B cell (primary cell): ENCODE measurements around the gene STX17. TPM values are rescaled to one million over a fixed set of nuclear protein-coding genes. Genes with fewer than 3 reads are reported as not detected.

Experiments used
- ATAC-seq: fragments of 200-7000 bp; cut with Tn5 transposase; one replicate; pipeline ENCODE4 v1.10.0; 2021; ENCODE audit warnings: low read depth, mild to moderate bottlenecking, moderate number of reproducible peaks, moderate library complexity
- CTCF ChIA-PET: fragments of 350-600 bp; sonication (Branson Sonifier 250); formaldehyde crosslinking; loops from one replicate; lab custom pipeline; 2021; ENCODE audit warnings: antibody characterized with exemption, inconsistent platforms; lab: Charles Lee
- POLR2A ChIA-PET: fragments of 350-600 bp; sonication (Branson Sonifier 250); formaldehyde crosslinking; loops from one replicate; lab custom pipeline; 2021; ENCODE audit warnings: antibody characterized with exemption; lab: Charles Lee
- DNase-seq: peaks from one replicate; pipeline ENCODE4 v3.0.0; 2013
- H2AFZ ChIP-seq: 2 replicates; pipeline ENCODE4 v1.6.1; 2012; ENCODE audit warnings: mild to moderate bottlenecking, low read depth, low read length; ENCODE audit not compliant: insufficient read depth, poor library complexity, severe bottlenecking
- H3K27ac ChIP-seq, 2 donors: 1 replicate in 1 of 2; 2 replicates in 1 of 2; pipeline ENCODE4 v1.5.1; 2012 to 2013; ENCODE audit warnings: low read length in 2 of 2, mild to moderate bottlenecking in 2 of 2, moderate library complexity in 1 of 2
- H3K27me3 ChIP-seq, 4 experiments: fragments of 200-600 bp in 1 of 4; sonication (generic) in 1 of 4; replicated peaks in 1 of 4; 1 replicate in 2 of 4; 2 replicates in 2 of 4; pipeline versions ENCODE4 v1.6.1 to v1.7.0; 2013 to 2016; ENCODE audit warnings: low read length in 3 of 4, mild to moderate bottlenecking in 2 of 4, mixed read lengths in 1 of 4, moderate library complexity in 1 of 4; ENCODE audit not compliant: insufficient read depth in 4 of 4, control insufficient read depth in 3 of 4; ENCODE audit errors: control extremely low read depth in 1 of 4
- H3K36me3 ChIP-seq, 2 experiments: replicated peaks in 1 of 2; 1 replicate in 1 of 2; 2 replicates in 1 of 2; pipeline versions ENCODE4 v1.6.1 to v1.7.1; 2013; ENCODE audit warnings: low read length in 1 of 2; ENCODE audit not compliant: insufficient read depth in 2 of 2, control insufficient read depth in 1 of 2; ENCODE audit errors: control extremely low read depth in 1 of 2, extremely low read depth in 1 of 2
- H3K4me1 ChIP-seq, 2 donors: fragments of 200-600 bp in 1 of 2; sonication (generic) in 1 of 2; 1 replicate in 1 of 2; 2 replicates in 1 of 2; pipeline versions ENCODE4 v1.5.1 to v1.6.1; 2013 to 2017; ENCODE audit warnings: low read length in 2 of 2; ENCODE audit not compliant: control insufficient read depth in 2 of 2, insufficient read depth in 2 of 2
- H3K4me2 ChIP-seq: replicated peaks from 2 replicates; pipeline ENCODE3; 2012; ENCODE audit warnings: mild to moderate bottlenecking, low read depth, low read length; ENCODE audit not compliant: poor library complexity, severe bottlenecking
- H3K4me3 ChIP-seq, 5 experiments: fragments of 200-600 bp in 1 of 5; sonication (generic) in 1 of 5; 1 replicate in 3 of 5; 2 replicates in 2 of 5; pipeline versions ENCODE4 v1.5.1 to v1.7.0; 2011 to 2016; ENCODE audit warnings: low read length in 4 of 5, mild to moderate bottlenecking in 4 of 5, low read depth in 2 of 5, control low read depth in 1 of 5, moderate library complexity in 1 of 5; ENCODE audit not compliant: insufficient read depth in 1 of 5; ENCODE audit errors: control extremely low read depth in 1 of 5, extremely low read depth in 1 of 5
- H3K79me2 ChIP-seq: fragments of 200-600 bp; sonication (generic); one replicate; pipeline ENCODE4 v1.6.0; 2016; ENCODE audit warnings: low read length; ENCODE audit not compliant: control insufficient read depth, insufficient read depth
- H3K9ac ChIP-seq: fragments of 200-600 bp; sonication (generic); 2 replicates; pipeline ENCODE4 v1.6.1; 2017; ENCODE audit warnings: mild to moderate bottlenecking, low read length, moderate library complexity
- H3K9me3 ChIP-seq, 3 donors: one replicate each; pipeline versions ENCODE4 v1.6.1 to v1.7.1; 2013; ENCODE audit warnings: low read length in 2 of 3; ENCODE audit not compliant: control insufficient read depth in 2 of 3, insufficient read depth in 1 of 3; ENCODE audit errors: control extremely low read depth in 1 of 3
- H4K20me1 ChIP-seq: 2 replicates; pipeline ENCODE4 v1.6.0; 2012; ENCODE audit warnings: mild to moderate bottlenecking, low read length; ENCODE audit not compliant: insufficient read depth, control insufficient read depth, poor library complexity, severe bottlenecking
- H3K27ac Mint-ChIP-seq: one replicate; pipeline ENCODE4 v1.8.0; 2021; ENCODE audit warnings: mixed read lengths
- H3K27me3 Mint-ChIP-seq: one replicate; pipeline ENCODE4 v1.8.0; 2021; ENCODE audit warnings: mixed read lengths
- H3K4me1 Mint-ChIP-seq: one replicate; pipeline ENCODE4 v1.8.0; 2021; ENCODE audit warnings: mixed read lengths
- H3K4me3 Mint-ChIP-seq: one replicate; pipeline ENCODE4 v1.8.0; 2021; ENCODE audit warnings: mixed read lengths
- H3K9me3 Mint-ChIP-seq: one replicate; pipeline ENCODE4 v1.8.0; 2022; ENCODE audit warnings: mixed read lengths; ENCODE audit not compliant: insufficient read depth
- CTCF ChIP-seq: fragments of 200-600 bp; IDR thresholded peaks from one replicate; pipeline ENCODE4 v1.8.0; 2022; ENCODE audit warnings: antibody characterized with exemption, mild to moderate bottlenecking
- EZH2 ChIP-seq: IDR thresholded peaks from 2 replicates; pipeline ENCODE4 v1.6.1; 2012; ENCODE audit warnings: borderline replicate concordance, low read depth, mild to moderate bottlenecking, moderate library complexity, low read length; ENCODE audit not compliant: insufficient read depth, poor library complexity, severe bottlenecking
- WGBS: methylation state at CpG from one replicate; pipeline ENCODE4 v1.1.5; 2013; ENCODE audit warnings: missing lambda C conversion rate; ENCODE audit not compliant: insufficient coverage; 5-methylcytosine and 5-hydroxymethylcytosine counted together
- intact Hi-C: fragments of 100-400 bp; cut with micrococcal nuclease; formaldehyde crosslinking; loops from one replicate; pipeline ENCODE4 v1.10.0; 2022
- polyA plus RNA-seq: library from polyadenylated mRNA; depleted of rRNA; stranded (reverse); fragments of >200 nt; gene quantifications from 2 replicates; pipeline ENCODE4 v1.2.3, GENCODE V29; 2012
- total RNA-seq, 2 donors: library from RNA; stranded (reverse); fragments of 120-200 nt in 1 of 2; gene quantifications; 1 replicate in 1 of 2; 2 replicates in 1 of 2; pipeline versions ENCODE4 v1.2.3 to v1.2.4, GENCODE V29; 2013 to 2022

The STX17 gene
- total and polyA plus RNA-seq, 2 donors (not counting 1 experiment from before 2014, with no cell fraction given), result 7.2 to 40.2 TPM

- no peaks in the 10 kb centered on the region for H4K20me1 ChIP-seq
- CTCF ChIA-PET, result no interaction called here
- no peak overlapping the region for H3K9ac ChIP-seq
- no peaks in the 10 kb centered on the region for H3K27me3 ChIP-seq
- DNase-seq (peak; percentile 5), ATAC-seq (no peak)
- H3K9me3 Mint-ChIP-seq, result no peaks in the 10 kb centered on the region
- H3K4me1 ChIP-seq, result no peaks in the 10 kb centered on the region
- H3K27me3 Mint-ChIP-seq, result no peaks in the 10 kb centered on the region
- POLR2A ChIA-PET, result no interaction called here
- H3K27ac ChIP-seq, result no peak overlapping the region
- H3K36me3 ChIP-seq, result no peaks in the 10 kb centered on the region
- H3K4me1 Mint-ChIP-seq, result no peaks in the 10 kb centered on the region
- H3K4me3 Mint-ChIP-seq, result no peak overlapping the region
- H3K79me2 ChIP-seq, result no peaks in the 10 kb centered on the region
- no peaks in the 10 kb centered on the region for H3K9me3 ChIP-seq
- H3K27ac Mint-ChIP-seq, result no peak overlapping the region
- TF ChIP-seq CTCF (no peak), EZH2 (no peak)
- H2AFZ ChIP-seq, result no peak overlapping the region
- H3K4me3 ChIP-seq, result no peak overlapping the region
- intact Hi-C loops, result no loop called here
- H3K4me2 ChIP-seq, result no peak overlapping the region
Observed at GRCh38 chr9:99867968-99868367, 38.5 kb upstream of the STX17 start.

GRCh38 chr9:99868845-99869244 lies 37.6 kb upstream of the STX17 start:
- Histone ChIP-seq H3K36me3 (no peaks in the 10 kb centered on the region), H4K20me1 (no peaks in the 10 kb centered on the region), H3K79me2 (no peaks in the 10 kb centered on the region), H3K4me3 (no peak overlapping the region), H3K4me1 (no peaks in the 10 kb centered on the region), H2AFZ (no peak overlapping the region), H3K9me3 (no peaks in the 10 kb centered on the region), H3K9ac (no peak overlapping the region), H3K4me2 (no peak overlapping the region), H3K27me3 (no peaks in the 10 kb centered on the region), H3K27ac (no peak overlapping the region)
- CTCF ChIA-PET, result no interaction called here
- POLR2A ChIA-PET, result no interaction called here
- intact Hi-C loops, result no loop called here
- TF ChIP-seq EZH2 (no peak), CTCF (no peak)
- Mint-ChIP-seq H3K27me3 (peaks cover 2% of the 10 kb centered on the region), H3K4me3 (no peak overlapping the region), H3K9me3 (no peaks in the 10 kb centered on the region), H3K4me1 (no peaks in the 10 kb centered on the region), H3K27ac (peak overlapping the region; percentile 10)
- no CpG with 5 or more reads among the region's 2 CpGs for WGBS
- peak; percentile 12 for DNase-seq
- ATAC-seq, result no peak
